HUDEP-2 (cell line): ENCODE measurements around the gene NOP16.

Experiments
- DNase-seq, 76 experiments: peaks; one replicate each; lab custom pipeline; 2025; ENCODE audit not compliant: unreplicated experiment in 76 of 76; lab: John Stamatoyannopoulos, UW

Gene NOP16

DNA sequence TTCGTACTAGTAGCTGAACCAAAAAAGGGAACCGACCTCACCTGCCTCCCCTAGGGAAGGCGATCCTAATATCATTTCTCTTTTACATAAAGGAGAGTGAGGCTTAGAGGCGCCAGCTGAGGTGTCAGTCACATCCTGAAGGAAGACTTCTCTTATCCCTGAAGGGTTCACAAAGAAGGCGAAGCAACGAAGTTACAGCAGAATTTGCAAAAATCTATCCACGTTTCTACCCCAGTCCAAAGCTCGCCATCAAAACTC is 26.2 kb downstream of the NOP16 start:
- no peak for DNase-seq

GRCh38 chr5:176361437-176362232 is 26.8 kb downstream of the NOP16 start, which contains the start of gene KIAA1191:
KIAA1191 (minus strand) TSS chr5:176361764; CDS start chr5:176359508, 2,256 bp downstream.
- DNase-seq, result peak in 75 of 76 experiments; percentile 9 to 91 (median 80)

- DNase-seq, result peak in 2 of 76 experiments; percentile 29 to 33
Measured at GRCh38 chr5:176360894-176361436, 27.4 kb downstream of the NOP16 start.

GRCh38 chr5:176359658-176360057 is 28.7 kb downstream of the NOP16 start:
- no peak for DNase-seq

DNA sequence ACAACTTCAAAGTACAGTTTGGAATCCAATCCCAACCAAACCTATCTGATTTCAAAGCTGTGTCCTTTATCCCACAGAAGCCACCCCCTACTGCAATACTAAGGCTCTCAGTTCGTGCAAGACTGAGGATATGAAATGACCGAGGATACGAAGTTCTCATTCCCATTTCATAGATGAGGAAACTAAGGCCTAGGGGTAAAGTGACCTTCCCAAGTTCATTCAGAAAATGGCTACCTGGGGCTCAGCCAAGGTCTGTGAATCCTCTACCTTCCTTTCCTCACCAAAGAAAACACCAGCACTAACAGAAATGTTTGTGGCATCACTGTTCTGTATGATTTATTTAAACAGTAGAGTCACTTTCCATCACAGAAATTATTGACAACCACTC is 32.2 kb downstream of the NOP16 start:
- DNase-seq, result no peak

DNA sequence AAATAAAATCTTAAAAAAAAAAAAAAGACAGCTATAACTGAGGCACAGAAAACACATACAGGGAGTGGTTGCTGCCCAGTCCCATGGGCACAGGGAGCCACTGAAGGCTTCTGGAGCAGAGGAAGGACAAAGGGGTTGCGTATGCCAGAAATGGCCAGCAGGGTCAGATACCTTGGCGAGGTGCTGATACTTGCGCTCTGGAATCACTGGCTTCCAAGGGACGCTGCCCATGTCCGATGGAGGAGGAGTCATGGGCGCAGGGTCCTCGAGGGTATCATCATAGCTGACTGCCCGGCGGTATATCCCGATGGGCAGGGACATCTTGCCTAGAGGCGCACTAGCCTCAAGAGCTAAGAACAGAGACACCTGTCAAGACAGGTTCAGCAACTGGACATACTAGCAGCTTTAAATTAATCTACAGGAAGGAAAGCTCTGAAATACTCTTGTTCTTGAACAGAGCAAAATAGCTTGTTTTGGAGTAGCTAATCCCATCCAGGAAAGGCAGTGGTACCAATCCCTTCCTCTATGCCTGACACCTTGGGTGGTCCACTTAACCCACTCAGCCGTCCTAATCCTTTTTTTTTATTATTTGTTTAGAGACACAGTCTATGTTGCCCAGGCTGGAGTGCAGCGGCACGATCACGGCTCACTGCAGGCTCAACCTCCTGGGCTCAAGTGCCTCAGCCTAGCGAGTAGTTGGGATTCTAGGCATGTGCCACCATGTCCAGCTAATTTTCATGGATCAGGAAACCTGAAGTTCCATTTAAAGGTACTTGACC is 32.8 kb downstream of the NOP16 start:
- DNase-seq, result no peak

DNA sequence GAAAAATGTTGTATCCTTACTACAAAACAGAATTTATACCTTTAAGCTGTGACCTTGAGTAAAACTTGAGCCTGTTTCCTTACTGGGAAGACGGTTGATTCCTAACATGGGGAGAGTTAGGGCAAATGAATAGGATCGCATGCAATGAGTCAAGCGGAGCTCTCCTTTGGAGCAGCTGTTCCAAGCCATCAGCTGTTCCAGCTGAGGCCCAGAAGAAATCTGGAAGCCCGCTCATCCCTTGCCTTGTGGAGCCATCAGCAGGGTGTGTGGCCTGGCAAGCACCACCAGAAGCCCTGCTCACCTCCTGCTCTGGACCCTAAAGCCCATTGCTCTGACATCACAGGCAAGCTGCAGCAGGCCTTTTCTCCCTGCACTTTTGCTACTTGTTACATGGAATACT is 34.9 kb downstream of the NOP16 start:
- DNase-seq, result no peak

DNA sequence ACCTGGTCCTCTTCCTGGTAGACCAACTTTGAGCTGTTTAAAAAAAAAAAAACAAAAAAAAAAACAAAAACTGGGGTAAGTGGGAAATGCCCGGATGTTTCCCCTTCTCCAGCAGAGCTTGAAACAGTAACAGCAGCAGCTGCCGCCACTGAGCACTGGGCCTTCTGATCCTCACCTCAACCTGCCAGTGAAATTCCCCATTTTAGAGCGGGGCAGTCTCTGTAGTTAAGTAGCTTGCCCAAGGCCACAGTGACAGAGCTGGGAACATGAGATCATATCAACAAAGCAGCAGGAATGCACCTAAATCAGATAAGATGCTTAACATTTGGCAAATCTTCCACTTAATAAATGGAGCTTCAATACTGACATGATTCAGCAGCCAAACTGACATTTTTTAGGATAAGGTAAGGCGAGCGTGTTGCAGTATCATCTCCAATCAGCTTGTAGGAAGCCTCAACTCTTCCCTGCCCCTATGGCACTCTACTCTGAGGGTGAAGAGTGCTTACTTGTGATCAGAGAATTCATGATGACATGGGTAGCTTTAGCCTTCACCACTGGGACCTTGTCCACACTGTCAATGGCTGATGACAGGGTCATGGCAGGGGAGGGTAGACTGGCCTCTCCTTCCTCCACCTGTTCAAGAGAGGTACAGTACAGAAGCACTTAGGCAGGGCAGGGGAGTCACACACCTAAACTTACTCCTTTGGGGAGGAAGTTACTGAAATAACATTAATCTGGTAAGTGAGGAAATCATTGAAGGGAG is 36.1 kb downstream of the NOP16 start:
- no peak for DNase-seq

GRCh38 chr5:176350416-176350815 is 38.0 kb downstream of the NOP16 start:
- no peak for DNase-seq

DNA sequence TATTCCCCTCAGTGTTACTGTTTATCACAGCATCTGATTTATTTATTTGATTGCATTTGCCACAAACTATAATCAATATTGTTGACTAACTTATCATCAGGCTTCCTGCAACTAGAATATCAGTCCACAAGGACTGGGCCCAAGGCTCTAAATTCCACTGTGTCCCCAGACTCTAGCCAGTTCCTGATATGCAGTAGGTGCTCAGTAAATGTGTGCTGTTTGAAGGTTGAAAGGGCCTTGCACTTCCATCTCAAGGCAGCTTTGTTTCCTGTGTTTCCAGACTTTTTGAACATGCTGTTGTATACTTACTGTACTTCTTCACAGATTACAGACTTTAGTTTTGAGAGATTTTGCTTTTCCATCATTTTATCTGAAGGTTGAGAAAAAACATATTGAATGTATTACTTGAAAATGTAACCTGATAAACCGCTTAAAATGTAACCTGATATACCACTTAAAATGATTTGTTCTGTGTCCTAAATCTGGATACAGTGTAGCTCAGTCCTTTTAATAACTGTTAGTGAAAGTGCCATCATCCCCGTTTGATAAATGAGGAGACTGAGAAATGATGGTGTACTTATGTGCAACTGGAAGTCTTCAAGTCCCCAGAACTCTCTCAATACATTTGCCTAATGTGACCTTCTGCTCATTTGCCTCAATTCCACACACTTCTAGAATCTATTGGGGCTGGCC is 45.5 kb downstream of the NOP16 start:
- no peak for DNase-seq

- no peak for DNase-seq
Measured at GRCh38 chr5:176342158-176342483, 46.3 kb downstream of the NOP16 start.

DNA sequence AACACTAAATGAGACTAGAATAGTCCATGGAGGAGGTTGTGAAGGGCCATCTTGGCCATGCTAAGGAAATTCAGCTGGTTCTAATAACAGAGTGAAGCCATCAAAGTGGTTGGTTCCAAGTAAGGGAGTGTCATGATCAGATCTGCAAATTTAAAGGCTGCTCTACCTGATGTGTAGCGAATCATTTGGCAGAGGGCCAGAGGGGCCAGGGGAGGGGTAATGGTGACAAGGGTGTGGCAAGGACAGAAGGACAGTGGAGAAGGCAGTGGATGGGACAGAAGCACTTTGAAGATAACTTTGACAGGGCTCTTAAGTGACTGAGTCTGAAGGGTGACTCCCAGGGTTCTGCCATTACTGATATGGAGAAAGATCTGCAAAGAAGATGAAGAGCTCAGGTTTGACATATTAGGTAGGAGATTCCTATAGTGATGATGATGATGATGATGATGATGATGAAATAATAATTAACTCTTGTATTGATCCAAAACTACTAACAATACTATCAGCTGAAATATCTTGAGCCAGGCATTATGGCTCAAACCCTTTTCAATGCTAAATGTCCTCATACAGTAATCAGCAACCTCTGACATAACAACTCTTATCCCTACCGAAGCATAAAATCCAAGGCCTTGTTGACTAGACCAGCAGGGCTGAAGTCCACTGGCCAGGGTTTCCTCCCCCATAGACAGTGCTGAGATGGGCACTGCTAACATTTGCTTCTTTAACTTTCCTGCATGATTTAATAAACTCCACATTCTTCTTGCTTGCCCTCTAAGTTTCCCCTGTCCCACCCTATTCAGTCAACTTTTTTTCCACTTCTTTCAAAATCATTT is 46.9 kb downstream of the NOP16 start:
- DNase-seq, result peak in 69 of 76 experiments; percentile 10 to 78 (median 46)

- no peak for DNase-seq
Measured at GRCh38 chr5:176339304-176339703, 49.1 kb downstream of the NOP16 start.

DNA sequence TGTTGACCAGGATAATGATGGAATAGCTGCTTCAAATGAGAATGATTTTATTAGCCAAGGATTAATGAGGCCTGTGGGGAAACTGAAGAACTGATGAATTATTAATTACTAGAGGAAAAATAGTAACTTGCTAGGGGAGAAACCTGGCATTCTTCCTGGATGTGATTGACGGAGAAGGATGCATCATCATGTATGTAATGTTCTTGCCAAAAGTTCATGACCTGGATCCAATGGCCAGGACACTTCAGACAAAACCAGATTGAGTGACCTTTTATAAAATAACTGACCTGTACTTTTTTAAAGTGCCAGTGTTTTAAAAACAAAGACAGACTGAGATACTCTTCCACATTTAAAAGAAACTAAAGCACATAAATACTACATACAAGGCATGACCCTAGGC is 50.5 kb downstream of the NOP16 start:
- DNase-seq, result no peak

DNA sequence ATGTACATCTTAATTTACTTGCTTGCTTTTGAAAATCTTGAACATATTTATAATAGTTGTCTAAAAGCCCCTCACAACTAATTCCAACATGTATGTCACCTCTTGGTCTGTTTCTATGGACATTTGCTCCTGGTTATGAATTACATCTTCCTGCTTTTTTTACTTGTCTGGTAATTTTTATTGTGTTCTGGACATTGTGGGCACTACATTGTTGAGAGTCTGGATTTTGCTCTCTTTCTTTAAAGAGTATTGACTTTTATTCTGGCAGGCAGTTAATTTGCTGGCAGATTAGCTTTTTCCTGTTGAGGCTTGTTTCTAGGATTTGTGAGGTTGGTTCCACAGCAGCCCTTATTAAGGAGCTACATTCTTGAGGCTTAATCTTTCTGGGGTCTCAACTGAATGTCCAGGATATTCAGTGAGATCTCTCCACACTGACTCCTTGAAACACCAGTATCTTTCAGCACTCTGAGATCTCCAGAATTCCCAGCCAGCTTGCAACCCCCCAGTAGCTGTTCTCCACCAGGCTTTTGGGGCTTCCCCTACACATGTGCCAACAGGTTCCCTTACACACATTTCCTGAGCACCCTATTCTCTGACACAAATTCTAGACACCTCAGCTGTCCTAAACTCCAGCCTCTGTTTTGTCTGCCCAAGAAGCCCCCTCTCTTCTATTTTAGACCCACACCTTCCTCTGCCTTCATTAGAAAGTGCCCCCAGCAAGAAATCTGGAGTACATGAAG is 54.2 kb downstream of the NOP16 start:
- no peak for DNase-seq
